GM19193 (cell line): ENCODE results near the gene KLRC3.

Source experiments
- POLR2A ChIP-seq: IDR thresholded peaks from 4 replicates; pipeline ENCODE4 v1.6.1; 2011; ENCODE audit not compliant: insufficient read depth, insufficient read length; ENCODE audit errors: extremely low read depth

KLRC3 gene

GRCh38 chr12:10393291-10393690 lies 27.1 kb downstream of the KLRC3 start:
- TF ChIP-seq POLR2A, result no peak

GRCh38 chr12:10392394-10392930 lies 27.9 kb downstream of the KLRC3 start:
- TF ChIP-seq POLR2A, result no peak

- no peak for TF ChIP-seq POLR2A
Measured at GRCh38 chr12:10389904-10390303, 30.5 kb downstream of the KLRC3 start, which contains the start of gene KLRK1. KLRK1 (minus strand) TSS chr12:10390041; CDS start chr12:10388810, 1,231 bp downstream.

- TF ChIP-seq POLR2A, result no peak
Measured at GRCh38 chr12:10388624-10389413, 31.6 kb downstream of the KLRC3 start.

- TF ChIP-seq POLR2A, result no peak
Measured at GRCh38 chr12:10386857-10387256, 33.5 kb downstream of the KLRC3 start.

- TF ChIP-seq POLR2A, result no peak
Measured at GRCh38 chr12:10385166-10385613, 35.2 kb downstream of the KLRC3 start.

- TF ChIP-seq POLR2A, result no peak
Measured at GRCh38 chr12:10384191-10384590, 36.2 kb downstream of the KLRC3 start.

- TF ChIP-seq POLR2A, result no peak
Measured at GRCh38 chr12:10381928-10382628, 38.3 kb downstream of the KLRC3 start.

GRCh38 chr12:10374624-10375018 lies 45.8 kb downstream of the KLRC3 start:
- TF ChIP-seq POLR2A, result no peak

- no peak for TF ChIP-seq POLR2A
Measured at GRCh38 chr12:10372559-10372958, 47.8 kb downstream of the KLRC3 start.

GRCh38 chr12:10369557-10370415 lies 50.6 kb downstream of the KLRC3 start:
- TF ChIP-seq POLR2A, result no peak

GRCh38 chr12:10368206-10369171 lies 51.9 kb downstream of the KLRC3 start:
- no peak for TF ChIP-seq POLR2A

GRCh38 chr12:10366875-10367274 lies 53.5 kb downstream of the KLRC3 start:
- TF ChIP-seq POLR2A, result no peak
